Parathyroid adenoma (tissue), 2 donors: ENCODE measurements around the gene F13B.
"Not testable (repeated sequence)": the region's sequence is repeated elsewhere in the genome, so short reads cannot be mapped to it uniquely, and the experiment has no call there.

ENCODE experiments used
- H2AFZ ChIP-seq: fragments of 300-600 bp; sonication (generic); one replicate; pipeline ENCODE4 v1.7.0; 2017; ENCODE audit warnings: antibody characterized with exemption, mild to moderate bottlenecking
- H3K27ac ChIP-seq: fragments of 300-600 bp; sonication (generic); one replicate; pipeline ENCODE4 v1.7.0; 2017
- H3K27me3 ChIP-seq: fragments of 300-600 bp; sonication (generic); one replicate; pipeline ENCODE4 v1.7.0; 2017; ENCODE audit warnings: low read length; ENCODE audit not compliant: control insufficient read depth, insufficient read depth
- H3K36me3 ChIP-seq: fragments of 300-600 bp; sonication (generic); one replicate; pipeline ENCODE4 v1.7.0; 2017; ENCODE audit warnings: low read length; ENCODE audit not compliant: control insufficient read depth, insufficient read depth
- H3K4me1 ChIP-seq: fragments of 300-600 bp; sonication (generic); one replicate; pipeline ENCODE4 v1.7.0; 2017; ENCODE audit warnings: control low read depth
- H3K4me2 ChIP-seq: fragments of 300-600 bp; sonication (generic); one replicate; pipeline ENCODE4 v1.7.0; 2017; ENCODE audit warnings: low read length
- H3K4me3 ChIP-seq: fragments of 300-600 bp; sonication (generic); one replicate; pipeline ENCODE4 v1.7.0; 2017; ENCODE audit warnings: low read depth, low read length
- H3K79me2 ChIP-seq: fragments of 300-600 bp; sonication (generic); one replicate; pipeline ENCODE4 v1.7.0; 2017; ENCODE audit warnings: control low read depth
- H3K9ac ChIP-seq: fragments of 300-600 bp; sonication (generic); one replicate; pipeline ENCODE4 v1.7.0; 2017; ENCODE audit warnings: mild to moderate bottlenecking
- H3K9me3 ChIP-seq: fragments of 300-600 bp; sonication (generic); one replicate; pipeline ENCODE4 v1.7.0; 2017; ENCODE audit warnings: low read length; ENCODE audit not compliant: control insufficient read depth
- CTCF ChIP-seq: fragments of 300-600 bp; sonication (generic); IDR thresholded peaks from one replicate; pipeline ENCODE4 v1.7.0; 2017; ENCODE audit warnings: antibody characterized with exemption, mild to moderate bottlenecking
- donor health status: primary hyperparathyroidism.

F13B gene

GRCh38 chr1:196993916-196994315, 73.1 kb downstream of the F13B start:
- no peaks in the 10 kb centered on the region for H3K27me3 ChIP-seq
- no peak overlapping the region for H3K4me2 ChIP-seq
- no peak overlapping the region for H3K4me3 ChIP-seq
- no peak overlapping the region for H3K27ac ChIP-seq
- H3K4me1 ChIP-seq: no peaks in the 10 kb centered on the region
- no peak overlapping the region for H2AFZ ChIP-seq
- TF ChIP-seq CTCF: no peak
- no peaks in the 10 kb centered on the region for H3K9me3 ChIP-seq
- no peaks in the 10 kb centered on the region for H3K79me2 ChIP-seq
- H3K36me3 ChIP-seq: no peaks in the 10 kb centered on the region
- H3K9ac ChIP-seq: no peak overlapping the region

- H3K79me2 ChIP-seq, H3K27me3 ChIP-seq, H3K4me1 ChIP-seq, H3K9me3 ChIP-seq, H3K9ac ChIP-seq, H2AFZ ChIP-seq, H3K4me3 ChIP-seq, H3K4me2 ChIP-seq, H3K36me3 ChIP-seq, H3K27ac ChIP-seq: not testable (repeated sequence)
These were observed 75.0 kb downstream of the F13B start for GRCh38 chr1:196991919-196992651.
